ENCODE measurements around the gene NRN1.
"Not testable (repeated sequence)": the region's sequence is repeated elsewhere in the genome, so short reads cannot be mapped to it uniquely, and the experiment has no call there.

NRN1 gene

DNA sequence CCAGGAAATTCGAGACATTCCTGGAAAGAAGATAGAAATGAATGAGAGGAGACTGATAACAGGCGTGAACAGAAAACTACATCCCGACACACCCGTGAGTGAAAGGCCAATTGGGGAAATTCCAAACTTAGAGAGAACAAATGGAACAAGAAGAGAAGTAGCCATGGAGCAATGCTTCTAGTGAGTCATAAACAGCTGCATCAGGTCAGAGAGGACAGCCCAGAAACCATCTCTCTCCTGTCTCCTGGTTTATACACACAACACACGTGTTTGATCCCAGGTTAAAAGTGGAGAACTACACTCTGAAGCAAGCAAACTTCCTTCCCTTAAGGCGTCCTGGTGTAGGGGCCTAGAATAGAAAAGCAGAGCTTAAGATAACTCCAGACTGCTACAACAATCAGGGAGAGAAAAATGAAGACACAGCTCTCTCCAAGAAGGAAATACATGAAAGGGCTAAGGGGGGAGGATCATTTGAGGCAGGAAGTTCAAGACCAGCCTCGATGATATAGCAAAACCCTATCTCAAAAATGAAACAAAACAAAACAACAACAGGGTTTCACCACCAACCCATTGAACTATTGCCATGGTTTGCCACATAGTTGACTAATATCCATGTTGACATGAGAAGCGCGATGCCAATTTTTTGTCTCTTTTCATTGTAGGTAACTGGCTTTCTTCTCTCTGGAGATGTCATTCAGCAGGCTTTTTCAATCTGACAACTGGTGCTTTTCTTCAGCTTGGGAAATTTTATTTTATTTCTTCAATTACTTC is 26.9 kb downstream of the NRN1 start:
- no peak for DNase-seq

DNA sequence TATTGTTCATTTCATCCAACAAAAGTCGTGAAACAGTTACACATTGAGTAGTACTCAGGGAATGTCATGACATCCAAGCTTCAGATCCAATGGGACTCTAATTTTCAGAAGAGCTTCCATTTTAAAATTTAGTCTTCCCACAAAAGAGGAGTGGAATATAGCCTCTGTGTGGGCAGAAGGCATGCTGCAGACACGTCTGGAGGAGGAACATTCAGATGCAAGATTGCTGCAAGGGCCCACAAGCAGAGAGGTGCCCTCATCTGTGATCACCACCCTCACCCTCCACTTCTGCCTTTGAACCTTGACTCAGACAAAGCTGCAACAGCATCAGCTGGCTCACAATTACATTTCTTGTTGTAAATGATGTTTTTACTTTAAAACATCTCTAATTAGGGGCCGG is 29.9 kb downstream of the NRN1 start:
- no peak for DNase-seq

DNA sequence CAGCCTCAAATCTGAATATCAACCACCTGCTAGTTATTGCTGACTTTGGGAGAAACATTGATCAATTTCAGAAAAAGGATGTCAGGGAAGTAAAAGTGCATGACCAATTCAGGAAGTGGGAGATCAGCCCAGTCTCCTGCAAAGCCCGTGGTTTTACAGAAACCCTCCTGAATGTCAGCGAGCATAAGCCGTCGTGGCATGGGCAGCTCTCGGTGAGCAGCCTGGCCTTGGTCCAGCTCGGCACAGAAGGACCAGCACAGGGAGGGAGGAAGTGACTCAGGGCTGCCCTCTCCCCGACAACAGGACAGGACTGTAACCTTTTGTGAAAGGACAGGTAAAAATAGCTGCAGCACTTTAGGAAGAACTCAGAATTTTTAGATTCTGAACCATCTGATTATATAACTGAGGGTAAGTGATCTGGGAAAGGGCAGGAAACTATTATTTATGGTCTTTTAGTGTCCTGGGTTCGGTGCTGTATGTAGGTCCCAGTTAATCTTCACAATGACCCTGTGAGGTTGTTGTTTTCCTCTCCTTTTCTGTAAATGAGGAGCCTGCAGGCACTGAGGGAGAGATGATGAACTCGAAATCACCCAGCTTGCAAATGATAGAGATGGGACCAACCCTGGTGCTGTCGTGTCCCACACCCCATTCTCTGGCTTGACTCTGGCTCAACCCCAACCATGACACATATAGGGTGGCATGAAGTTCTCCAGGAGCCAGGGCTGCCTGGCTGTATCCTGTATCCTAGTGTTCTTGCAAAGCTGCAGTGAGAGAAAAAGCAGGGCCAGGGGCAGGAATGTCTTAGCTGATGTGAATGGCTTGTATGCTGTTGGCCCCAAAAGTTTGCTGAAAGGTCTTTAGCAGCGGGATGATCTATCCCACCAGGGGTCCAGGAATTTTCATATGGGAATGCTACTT is 37.6 kb downstream of the NRN1 start:
- DNase-seq, result peak; percentile 8 to 38

DNA sequence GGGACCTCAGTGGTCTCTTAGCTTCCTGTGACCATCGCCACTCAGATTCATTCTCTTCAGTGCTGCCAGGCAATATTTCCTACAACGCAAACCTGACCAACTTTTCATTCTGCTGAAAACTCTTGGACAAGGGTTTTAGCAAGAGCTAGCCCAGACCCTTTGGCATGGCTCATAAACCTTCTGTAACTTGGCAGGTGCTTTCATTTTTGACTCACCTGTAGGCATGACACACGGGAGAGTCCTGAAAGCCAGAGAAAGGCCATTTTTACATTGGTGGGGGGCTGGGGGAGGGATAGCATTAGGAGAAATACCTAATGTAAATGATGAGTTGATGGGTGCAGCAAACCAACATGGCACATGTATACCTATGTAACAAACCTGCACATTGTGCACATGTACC is 38.7 kb downstream of the NRN1 start:
- DNase-seq, result not testable (repeated sequence)

DNA sequence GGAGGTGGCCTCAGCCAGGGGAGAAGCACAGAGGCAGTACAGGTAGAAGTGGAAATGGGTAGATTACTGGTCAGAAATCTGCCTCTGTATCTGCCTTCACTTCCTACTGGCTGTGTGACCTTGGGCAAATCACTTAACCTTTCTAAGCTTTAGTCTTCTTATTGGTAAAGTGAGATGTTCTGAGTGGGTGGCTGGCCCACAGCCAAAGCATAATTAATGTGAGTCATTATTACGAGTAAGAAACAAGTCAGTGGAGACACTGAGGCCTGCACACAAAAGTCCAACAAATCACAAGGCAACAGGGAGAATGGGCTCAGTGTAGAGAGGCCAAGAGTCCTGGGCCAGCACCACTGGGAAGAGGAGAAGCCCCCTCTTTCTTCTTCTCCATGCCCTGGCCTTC is 39.1 kb downstream of the NRN1 start:
- DNase-seq, result no peak

DNA sequence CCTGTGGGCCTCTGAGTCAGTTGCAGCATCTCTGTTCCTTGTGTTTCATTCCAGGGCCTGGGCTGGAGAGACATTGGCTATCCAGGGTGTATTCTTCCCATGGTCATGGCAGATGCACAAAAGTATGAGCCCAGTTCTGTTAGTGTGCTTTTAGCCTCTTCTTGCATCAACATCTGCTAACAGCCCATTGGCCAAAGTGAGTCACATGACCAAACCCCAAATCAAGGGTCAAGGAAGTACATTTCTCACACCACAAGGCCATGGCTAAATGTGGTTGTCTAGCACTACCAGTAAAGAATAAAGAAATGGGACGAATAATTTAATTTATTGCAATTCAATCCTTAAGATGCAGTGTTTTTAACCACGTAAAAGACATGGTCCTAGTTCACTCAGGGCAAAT is 43.9 kb downstream of the NRN1 start:
- DNase-seq, result no peak

DNA sequence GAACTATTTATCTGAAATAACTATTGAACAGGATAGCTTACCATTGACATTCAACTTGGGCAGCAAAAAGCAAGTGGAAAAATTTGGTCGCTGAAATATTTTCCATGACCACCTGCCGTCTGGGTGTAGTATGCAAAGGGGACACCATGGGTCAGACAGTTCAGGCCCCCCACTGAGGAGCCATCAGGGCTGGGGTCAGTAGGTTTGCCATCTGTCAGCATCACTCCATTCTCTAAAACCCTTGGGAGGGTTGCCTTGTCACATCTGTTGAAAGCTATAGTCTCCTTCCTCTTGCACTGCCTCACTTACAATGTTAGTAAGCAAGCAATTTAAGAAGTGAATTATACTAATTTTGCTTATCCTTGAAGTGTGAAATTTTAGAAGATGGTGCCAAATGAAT is 44.9 kb downstream of the NRN1 start:
- DNase-seq, result no peak

DNA sequence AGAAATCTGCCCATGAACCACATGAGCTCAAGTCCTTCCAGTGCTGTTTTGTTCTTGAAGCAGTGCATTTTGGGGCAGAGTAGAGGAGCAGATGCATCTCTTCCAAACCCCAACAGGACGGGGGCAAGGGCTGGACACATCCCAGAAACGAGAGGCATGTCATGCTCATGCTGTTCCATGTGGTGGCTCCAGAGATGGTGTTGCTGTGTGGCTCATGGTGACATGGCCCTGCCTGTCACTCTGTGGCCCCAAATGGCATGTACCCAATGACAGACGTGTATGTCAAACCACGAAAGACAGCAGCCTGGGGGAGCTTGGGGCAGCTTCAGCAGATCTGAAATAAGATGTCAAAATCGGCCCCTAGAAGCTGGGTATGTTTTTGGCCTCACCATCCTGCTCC is 46.3 kb downstream of the NRN1 start:
- no peak for DNase-seq

DNA sequence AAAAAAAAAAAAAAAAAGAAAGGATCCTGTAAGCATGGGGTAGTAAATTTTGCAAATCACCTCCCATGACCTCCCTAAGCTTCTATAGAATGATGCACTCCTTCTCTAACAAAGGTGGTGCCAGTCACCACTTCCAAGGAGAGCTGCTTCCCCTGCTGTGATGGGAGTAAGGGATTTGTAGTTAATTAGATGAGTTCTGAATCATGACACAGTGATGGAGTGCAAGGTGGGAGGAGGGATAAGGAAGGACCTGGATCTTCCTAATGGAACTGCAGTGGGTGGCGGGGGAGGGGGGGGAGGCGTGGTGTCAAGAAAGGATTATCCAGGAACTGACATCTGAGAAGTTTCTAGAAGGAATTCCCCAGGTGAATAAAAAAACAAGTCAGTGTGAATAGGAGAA is 47.8 kb downstream of the NRN1 start:
- no peak for DNase-seq

DNA sequence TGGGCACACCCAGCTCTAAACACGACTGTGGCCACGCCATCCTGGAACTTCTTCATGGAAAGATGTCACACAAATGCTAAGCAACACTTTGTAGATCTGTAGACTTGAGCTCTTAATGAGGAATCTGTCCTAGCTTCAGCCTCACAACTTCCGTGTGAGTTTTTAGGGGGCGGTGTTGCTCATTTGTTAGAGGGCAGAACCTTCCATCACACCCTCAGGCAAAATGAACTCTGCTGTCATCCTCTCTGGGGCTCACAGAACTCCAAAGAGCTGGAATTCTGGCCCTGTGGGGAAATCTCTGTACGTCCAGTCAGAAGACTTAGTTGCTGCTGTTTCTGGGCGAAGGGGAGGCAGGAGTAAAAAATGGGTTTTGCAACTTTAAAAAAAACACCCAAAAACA is 49.8 kb downstream of the NRN1 start:
- no peak for DNase-seq

DNA sequence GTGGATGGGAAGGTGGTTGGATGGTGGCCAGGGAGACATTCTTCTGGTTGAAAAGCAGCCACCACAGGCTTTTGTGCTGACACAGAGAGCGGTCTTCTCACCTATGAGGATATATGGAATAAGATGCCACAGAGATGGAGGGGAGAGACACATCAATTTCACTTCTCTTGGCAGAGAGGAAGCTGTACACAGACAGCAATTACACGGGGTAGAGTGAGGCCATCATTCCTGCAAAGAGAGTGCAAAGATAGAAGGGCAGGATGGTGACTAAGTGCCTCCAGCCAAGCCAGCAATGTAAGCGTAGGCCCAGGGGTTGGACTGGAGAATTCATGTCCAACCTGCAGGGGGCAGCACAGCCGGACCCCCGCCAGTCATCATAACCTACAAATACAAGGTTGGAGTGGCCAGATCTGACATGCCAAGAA is 56.4 kb downstream of the NRN1 start:
- no peak for DNase-seq

Data from SHP77 (cell line).